Right cardiac atrium (tissue), 5 donors: ENCODE results near the gene WDCP. TPM values are rescaled to one million over a fixed set of nuclear protein-coding genes. Genes with fewer than 3 reads are reported as not detected.

ENCODE experiments used
- ATAC-seq, 2 donors: fragments of 200-7000 bp; cut with Tn5 transposase; one replicate each; pipeline versions ENCODE4 v1.8.0 to v1.9.1; 2020; ENCODE audit warnings: moderate library complexity in 2 of 2, mild to moderate bottlenecking in 1 of 2
- DNase-seq, 3 donors: peaks; one replicate each; pipeline ENCODE4 v3.0.0-alpha.2; 2020
- H3K27ac ChIP-seq: one replicate; pipeline ENCODE4 v1.5.1; 2013; ENCODE audit warnings: mild to moderate bottlenecking, low read length, control low read depth, moderate library complexity
- H3K27me3 ChIP-seq: one replicate; pipeline ENCODE4 v1.6.1; 2013; ENCODE audit not compliant: control insufficient read depth, insufficient read depth
- H3K4me1 ChIP-seq: one replicate; pipeline ENCODE4 v1.6.1; 2013; ENCODE audit warnings: low read length; ENCODE audit not compliant: control insufficient read depth, insufficient read depth
- H3K4me3 ChIP-seq: one replicate; pipeline ENCODE4 v1.5.1; 2013; ENCODE audit warnings: low read length, control low read depth
- H3K9me3 ChIP-seq: one replicate; pipeline ENCODE4 v1.6.1; 2013; ENCODE audit warnings: low read length; ENCODE audit not compliant: control insufficient read depth
- WGBS: extraction: QIAGEN DNeasy Blood & Tissue Kit; methylation state at CpG from one replicate; pipeline ENCODE4 v1.1.7; 2013; 5-methylcytosine and 5-hydroxymethylcytosine counted together
- intact Hi-C, 4 donors: fragments of 100-400 bp; cut with DNase I; formaldehyde crosslinking; loops; one replicate each; pipeline versions ENCODE4 v1.11.0 to v1.14.0; 2022 to 2023
- polyA plus RNA-seq: library from polyadenylated mRNA; stranded (reverse); fragments of 200-250 nt; gene quantifications from one replicate; pipeline ENCODE4 v1.2.3, GENCODE V29; 2013
- total RNA-seq, 4 donors: library from RNA; stranded (reverse); fragmentation: NEBNext Ultra II Directional; extraction: Animal tissue kit (Norgen Biotek cat#: 25700); gene quantifications; one replicate each; pipeline ENCODE4 v1.2.1, GENCODE V29; 2021
- donor health status: healthy with polysubstance abuse.
- donor health status: DM: no; HTN: yes; CAD: no.
- donor health status: DM: no; HTN: no; CAD: no.
- donor health status: DM: no; HTN: yes; CAD: no; lungs with severe emphysema.
- donor health status: DM: yes; HTN: yes; CAD: no.

WDCP gene
- total and polyA plus RNA-seq, 5 donors, result 2.1 to 7.3 (median 5.9) TPM

DNA sequence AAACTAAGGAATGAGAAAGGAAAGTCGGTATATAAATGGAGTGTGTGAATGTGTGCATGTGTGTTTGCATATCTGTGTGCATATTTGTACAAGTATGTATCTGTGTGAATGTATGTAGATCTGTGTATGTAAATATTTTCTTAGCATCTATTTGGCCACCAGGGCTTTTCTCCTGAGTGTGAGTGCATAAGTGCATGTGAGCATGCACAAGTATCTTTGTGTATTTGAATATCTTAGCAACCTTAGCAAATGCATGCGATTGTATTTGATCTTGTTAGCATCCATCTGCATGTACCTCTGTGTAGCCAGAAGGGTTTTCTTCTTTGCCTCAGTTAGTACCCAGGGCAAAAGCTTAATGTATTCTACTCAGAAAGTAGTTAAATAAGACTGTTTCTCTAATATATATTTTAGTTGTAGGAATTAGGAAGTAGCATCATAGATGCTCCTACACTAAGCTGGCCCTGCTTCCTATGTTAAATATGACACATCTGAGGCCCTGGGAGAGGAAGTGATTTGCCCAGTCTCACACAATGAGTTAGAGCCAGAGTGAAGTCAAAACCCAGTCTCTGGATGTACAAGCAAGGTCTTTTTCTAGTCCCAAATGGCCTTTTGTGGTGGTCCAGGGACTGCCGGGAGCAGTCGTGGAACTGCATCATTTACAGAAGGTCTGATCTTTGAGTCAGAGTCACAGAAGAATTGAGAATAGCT lies 11.5 kb upstream of the WDCP start:
- 89% methylated on average over 4 of the region's 4 CpGs for WGBS
- no peak overlapping the region for H3K4me3 ChIP-seq
- H3K4me1 ChIP-seq, result no peaks in the 10 kb centered on the region
- DNase-seq (no peak), ATAC-seq (no peak)
- H3K27me3 ChIP-seq, result no peaks in the 10 kb centered on the region
- no peak overlapping the region for H3K27ac ChIP-seq
- H3K9me3 ChIP-seq, result no peaks in the 10 kb centered on the region
- intact Hi-C loops, result no loop called here

DNA sequence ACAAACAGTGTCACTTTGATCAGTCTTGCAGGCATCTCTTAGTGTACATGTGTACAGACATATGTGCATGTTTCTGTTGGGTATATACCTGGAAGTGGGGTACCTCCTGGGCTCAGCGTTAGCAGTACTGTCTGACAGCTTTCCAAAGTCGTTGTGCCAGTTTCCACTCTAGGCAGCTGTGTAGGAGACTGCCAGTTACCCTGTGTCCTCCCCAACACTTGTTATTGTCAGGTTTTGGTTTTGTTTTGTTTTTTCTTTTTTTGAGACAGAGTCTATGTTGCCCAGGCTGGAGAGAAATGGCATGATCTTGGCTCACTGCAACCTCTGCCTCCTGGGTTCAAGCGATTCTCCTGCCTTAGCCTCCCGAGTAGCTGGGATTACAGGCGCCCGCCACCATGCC lies 8.6 kb upstream of the WDCP start:
- intact Hi-C loops, result no loop called here
- DNase-seq (no peak), ATAC-seq (no peak)
- no peak overlapping the region for H3K27ac ChIP-seq
- H3K4me3 ChIP-seq, result no peak overlapping the region
- no peaks in the 10 kb centered on the region for H3K27me3 ChIP-seq
- no peaks in the 10 kb centered on the region for H3K9me3 ChIP-seq
- H3K4me1 ChIP-seq, result no peaks in the 10 kb centered on the region
- WGBS, result 84% methylated on average over 6 of the region's 6 CpGs

DNA sequence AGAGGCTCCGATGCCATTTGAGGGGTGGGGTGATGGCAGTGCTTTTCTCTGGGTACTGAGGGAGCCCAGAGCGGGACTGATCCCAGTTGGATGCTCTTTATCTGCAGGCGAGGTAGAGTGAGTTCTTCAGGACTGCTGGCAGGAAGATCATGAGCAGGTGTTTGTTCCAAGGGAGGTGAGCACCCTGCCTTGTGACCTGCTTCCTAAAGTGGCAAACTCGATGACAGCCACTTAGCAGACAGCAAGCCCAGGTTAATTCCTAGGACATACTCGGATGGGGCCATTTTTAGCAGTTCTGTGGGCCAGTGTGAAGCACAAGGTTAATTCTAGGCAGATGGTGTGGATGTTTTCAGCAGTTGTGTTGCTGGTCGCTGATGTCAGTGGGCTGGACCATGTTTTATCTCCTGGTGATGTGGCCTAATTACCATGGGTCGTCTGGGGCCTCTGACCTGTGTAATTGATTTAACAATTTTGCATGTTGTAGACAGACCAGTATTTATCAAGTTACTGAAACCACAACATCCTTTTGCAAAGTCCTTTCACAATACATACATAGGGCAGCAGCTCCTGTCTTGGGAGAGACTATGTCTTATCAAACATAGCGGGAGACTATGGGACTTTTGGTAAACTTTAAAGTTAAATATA lies 7.3 kb upstream of the WDCP start:
- H3K27ac ChIP-seq, result no peak overlapping the region
- H3K4me3 ChIP-seq, result no peak overlapping the region
- no peaks in the 10 kb centered on the region for H3K27me3 ChIP-seq
- intact Hi-C loops, result no loop called here
- no peak for DNase-seq
- no peak for ATAC-seq
- no peaks in the 10 kb centered on the region for H3K9me3 ChIP-seq
- H3K4me1 ChIP-seq, result no peaks in the 10 kb centered on the region
- 75% methylated on average over 8 of the region's 8 CpGs for WGBS

DNA sequence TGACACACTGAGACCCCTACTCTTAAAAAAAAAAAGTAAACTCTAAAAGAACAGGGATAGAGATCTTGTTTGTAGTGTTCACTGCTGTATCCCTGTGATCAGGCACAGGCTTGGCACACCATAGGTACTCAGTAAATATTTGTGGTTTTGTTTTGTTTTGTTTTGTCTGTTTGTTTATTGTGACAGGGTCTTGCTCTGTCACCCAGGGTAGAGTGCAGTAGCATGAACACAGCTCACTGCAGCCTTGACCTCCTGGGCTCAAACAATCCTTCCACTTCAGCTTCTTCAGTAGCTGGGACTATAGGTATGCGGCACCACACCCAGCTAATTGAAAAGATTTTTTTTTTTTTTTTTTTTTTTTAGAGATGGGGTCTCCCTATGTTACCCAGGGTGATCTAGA lies 5.8 kb upstream of the WDCP start:
- ATAC-seq (no peak), DNase-seq (no peak)
- Histone ChIP-seq H3K4me3 (no peak overlapping the region), H3K27ac (no peak overlapping the region), H3K9me3 (no peaks in the 10 kb centered on the region), H3K27me3 (no peaks in the 10 kb centered on the region), H3K4me1 (peaks cover 2% of the 10 kb centered on the region)
- intact Hi-C loops, result no loop called here
- WGBS, result 97% methylated on average over 1 of the region's 1 CpG

DNA sequence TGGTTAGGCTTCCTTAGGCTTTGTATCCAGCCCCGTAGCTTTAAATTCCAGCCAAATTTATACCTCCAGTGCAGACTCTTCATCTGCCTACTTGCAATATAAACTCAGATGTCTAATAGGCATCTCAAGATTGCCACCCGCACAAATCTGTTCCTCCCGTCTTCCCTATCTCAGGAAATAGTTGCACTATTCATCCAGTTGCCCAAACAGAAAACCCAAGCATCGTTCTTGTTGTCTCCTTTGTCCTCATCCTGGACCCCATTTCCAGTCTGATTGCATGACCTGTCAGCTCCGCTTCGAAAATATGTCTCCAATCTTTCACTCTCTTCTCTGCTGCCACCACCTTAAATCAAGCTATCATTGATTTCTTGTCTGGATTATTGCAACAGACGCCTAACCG lies 4.6 kb upstream of the WDCP start:
- intact Hi-C loops, result no loop called here
- WGBS, result 74% methylated on average over 8 of the region's 8 CpGs
- DNase-seq (no peak), ATAC-seq (no peak)
- no peak overlapping the region for H3K4me3 ChIP-seq
- H3K27me3 ChIP-seq, result no peaks in the 10 kb centered on the region
- no peaks in the 10 kb centered on the region for H3K9me3 ChIP-seq
- no peak overlapping the region for H3K27ac ChIP-seq
- H3K4me1 ChIP-seq, result peaks cover 2% of the 10 kb centered on the region

DNA sequence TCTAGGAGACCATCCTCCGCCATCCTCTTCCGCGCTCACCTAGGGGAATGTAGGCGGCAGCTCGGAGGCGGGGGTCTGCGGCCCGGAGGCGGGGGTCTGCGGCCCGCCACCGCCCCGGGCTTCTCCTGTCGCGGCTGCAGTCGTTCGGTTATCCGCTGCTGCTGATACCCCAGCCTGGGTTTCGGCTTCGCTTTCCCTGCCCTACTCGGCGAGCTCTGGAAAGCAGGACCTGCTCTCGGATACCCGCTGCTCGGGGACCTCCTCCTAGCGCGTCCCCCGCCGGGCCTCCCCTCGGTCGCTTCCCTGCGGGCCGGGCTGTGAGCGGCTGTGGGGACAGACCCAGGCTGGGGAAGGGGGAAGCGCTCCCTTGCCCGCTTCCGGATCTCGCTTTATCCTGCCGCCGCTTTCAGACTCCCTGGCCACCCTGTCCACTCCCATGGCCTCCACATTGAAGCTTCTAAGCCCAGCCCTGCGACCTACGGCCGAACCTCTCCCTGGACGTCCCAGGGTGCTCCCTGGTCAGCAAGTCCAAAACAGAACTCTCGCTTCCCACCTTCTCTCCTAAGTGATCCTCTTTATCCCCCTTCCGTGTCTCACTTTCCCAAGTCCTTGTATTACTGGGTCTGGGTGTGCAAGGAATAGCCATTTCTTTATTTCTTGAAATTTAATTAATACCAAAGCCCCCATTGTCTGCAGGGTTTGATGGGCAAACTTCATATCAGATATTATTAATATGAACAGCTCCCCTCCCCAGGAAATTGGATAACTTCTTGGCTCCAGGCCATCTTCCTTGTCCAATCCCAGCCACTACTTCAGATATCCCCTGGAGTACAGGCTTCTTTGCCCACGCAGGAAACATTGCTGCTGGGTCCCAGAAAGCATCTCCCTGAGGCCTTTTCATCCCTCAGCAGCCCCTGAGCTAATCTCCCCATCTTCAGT lies 3.1 kb upstream of the WDCP start:
- Histone ChIP-seq H3K4me1 (peaks cover 2% of the 10 kb centered on the region), H3K27ac (peak overlapping the region; percentile 1), H3K4me3 (peak overlapping the region; percentile 85), H3K27me3 (no peaks in the 10 kb centered on the region), H3K9me3 (no peaks in the 10 kb centered on the region)
- peak; percentile 31 to 72 (median 70) for DNase-seq
- 3% methylated on average over 47 of the region's 47 CpGs for WGBS
- peak; percentile 6 to 25 for ATAC-seq
- intact Hi-C loops, result no loop called here

DNA sequence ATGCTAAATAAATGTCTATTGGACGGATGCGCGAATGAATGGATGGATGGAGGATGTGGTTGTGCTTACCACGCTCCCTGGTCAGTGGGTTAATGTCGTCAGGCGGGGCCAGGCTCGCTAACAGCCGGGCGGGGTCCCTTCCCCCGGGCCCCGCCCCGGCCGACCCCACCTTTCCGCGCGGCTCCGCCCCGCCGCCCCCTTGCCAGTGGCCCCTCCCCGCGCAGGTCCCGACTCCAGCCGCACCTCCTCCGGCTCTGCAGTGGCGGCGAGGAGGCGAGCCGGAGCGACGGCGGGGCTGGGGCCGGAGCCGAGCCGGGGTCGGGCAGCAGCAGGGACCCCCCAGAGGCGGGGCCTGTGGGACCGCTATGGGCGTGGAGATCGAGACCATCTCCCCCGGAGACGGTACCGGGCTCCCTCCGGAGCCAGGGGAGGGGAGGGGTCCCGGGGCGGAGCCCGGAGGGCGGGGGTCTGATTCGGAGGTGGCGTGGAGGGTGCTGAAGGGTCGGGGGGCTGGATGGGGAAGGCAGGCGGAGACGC lies 2.4 kb upstream of the WDCP start, which contains the start of gene FKBP1B:
TSS of gene FKBP1B (plus strand) at position 257 of the 537 bp plus-strand sequence. CDS start at position 366, 109 bp downstream.
- Histone ChIP-seq H3K27me3 (no peaks in the 10 kb centered on the region), H3K9me3 (no peaks in the 10 kb centered on the region), H3K4me3 (peak within 1 kb of the TSS; percentile 85), H3K27ac (peak within 1 kb of the TSS; percentile 1), H3K4me1 (peaks cover 2% of the 10 kb centered on the region)
- peak; percentile 57 to 80 for ATAC-seq
- DNase-seq, result peak; percentile 74 to 85 (median 83)
- WGBS, result under 1% methylated on average over 52 of the region's 52 CpGs
- intact Hi-C loops, result no loop called here

DNA sequence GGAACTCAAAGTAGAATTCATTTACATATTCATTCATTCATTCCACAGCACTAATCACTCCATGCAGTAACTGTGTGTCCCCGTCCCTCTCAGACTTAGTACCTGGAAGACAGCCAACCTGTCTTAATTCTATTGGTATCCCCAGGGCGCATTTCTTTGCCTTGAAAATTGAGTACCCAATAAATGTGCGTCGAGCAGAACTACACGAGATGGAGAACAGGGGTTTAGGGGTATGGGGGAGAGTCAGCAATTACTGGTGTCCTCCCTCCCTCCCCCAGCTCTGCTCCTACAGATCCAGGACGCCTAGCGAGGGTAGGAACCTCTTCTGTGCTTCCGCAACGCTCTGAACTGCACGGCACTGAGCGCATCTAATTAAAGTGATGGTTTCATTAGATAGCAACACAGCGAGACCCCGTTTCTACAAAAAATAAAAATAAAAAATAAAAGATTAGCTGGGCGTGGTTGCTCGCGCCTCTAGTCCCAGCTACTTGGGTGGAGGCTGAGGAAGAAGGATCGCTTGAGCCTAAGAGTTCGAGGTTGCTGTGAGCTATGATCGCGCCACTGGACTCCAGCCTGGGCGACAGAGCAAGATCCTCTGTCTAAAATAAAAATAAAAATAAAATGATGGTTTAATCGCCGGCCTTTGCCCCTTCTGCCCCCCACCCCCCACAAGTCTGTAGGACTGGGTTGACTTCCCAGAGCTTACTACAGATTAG lies 1.7 kb upstream of the WDCP start:
- peaks cover 2% of the 10 kb centered on the region for H3K4me1 ChIP-seq
- intact Hi-C loops, result no loop called here
- ATAC-seq (no peak), DNase-seq (no peak)
- 25% methylated on average over 23 of the region's 23 CpGs for WGBS
- no peak overlapping the region for H3K27ac ChIP-seq
- no peaks in the 10 kb centered on the region for H3K27me3 ChIP-seq
- no peaks in the 10 kb centered on the region for H3K9me3 ChIP-seq
- H3K4me3 ChIP-seq, result peak overlapping the region; percentile 85

DNA sequence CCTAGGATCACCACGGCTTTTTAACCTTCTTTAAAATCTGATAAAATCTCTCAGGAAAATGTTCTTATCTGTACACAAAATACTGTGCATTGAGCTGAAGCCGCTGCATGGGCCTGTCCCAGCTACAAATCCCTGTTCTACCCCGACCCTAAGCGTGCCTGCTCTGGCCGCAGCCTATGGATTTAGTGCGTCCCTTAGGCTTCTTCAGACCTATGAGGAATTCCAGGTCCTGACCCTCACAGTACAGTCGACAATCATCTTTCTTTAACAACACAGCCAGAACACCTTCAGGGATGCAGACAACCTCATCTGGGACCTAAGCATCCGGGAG lies 477 bp upstream of the WDCP start:
- intact Hi-C loops, result no loop called here
- WGBS, result 31% methylated on average over 8 of the region's 8 CpGs
- no peak for DNase-seq
- Histone ChIP-seq H3K4me1 (peaks cover 2% of the 10 kb centered on the region), H3K27ac (no peak overlapping the region), H3K4me3 (peak overlapping the region; percentile 42), H3K27me3 (no peaks in the 10 kb centered on the region), H3K9me3 (no peaks in the 10 kb centered on the region)
- ATAC-seq, result no peak

DNA sequence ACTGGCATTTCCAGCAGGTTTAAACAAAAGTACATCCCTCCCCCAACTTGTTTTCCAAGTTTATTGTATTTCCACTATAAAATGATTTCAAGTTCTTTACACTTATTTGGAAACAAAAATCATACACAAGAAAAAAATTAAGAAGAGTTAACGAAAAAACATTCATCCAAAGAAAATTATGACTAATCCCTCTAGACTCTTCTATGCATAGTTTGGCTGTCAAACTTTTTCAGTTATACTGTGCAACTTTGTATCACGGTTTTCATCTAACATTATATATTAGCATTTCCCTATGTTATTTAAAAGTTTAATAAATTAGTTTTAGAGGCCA lies 627 bp downstream of the WDCP start:
- H3K27ac ChIP-seq, result no peak overlapping the region
- intact Hi-C loops, result no loop called here
- ATAC-seq (no peak), DNase-seq (no peak)
- H3K4me3 ChIP-seq, result peak overlapping the region; percentile 58
- 3% methylated on average over 2 of the region's 2 CpGs for WGBS
- no peaks in the 10 kb centered on the region for H3K27me3 ChIP-seq
- H3K9me3 ChIP-seq, result no peaks in the 10 kb centered on the region
- H3K4me1 ChIP-seq, result peaks cover 2% of the 10 kb centered on the region
